Lower lobe of right lung (tissue), 2 donors: ENCODE results near the gene MAGI1. TPM values are rescaled to one million over a fixed set of nuclear protein-coding genes. Genes with fewer than 3 reads are reported as not detected.

Experiments
- ATAC-seq, 2 donors: fragments of 200-7000 bp; cut with Tn5 transposase; one replicate each; pipeline ENCODE4 v1.9.1; 2020 to 2022; ENCODE audit warnings: mild to moderate bottlenecking in 2 of 2, moderate library complexity in 2 of 2
- DNase-seq: peaks from one replicate; pipeline ENCODE4 v3.0.0-alpha.2; 2020
- H3K27ac ChIP-seq: fragments of 200-600 bp; one replicate; pipeline ENCODE4 v1.8.0; 2022
- H3K27me3 ChIP-seq: fragments of 200-600 bp; one replicate; pipeline ENCODE4 v1.8.0; 2022; ENCODE audit warnings: low read depth
- H3K36me3 ChIP-seq: fragments of 200-600 bp; one replicate; pipeline ENCODE4 v1.8.0; 2022; ENCODE audit warnings: mild to moderate bottlenecking
- H3K4me1 ChIP-seq: fragments of 200-600 bp; one replicate; pipeline ENCODE4 v1.8.0; 2022
- H3K4me3 ChIP-seq: fragments of 200-600 bp; one replicate; pipeline ENCODE4 v1.8.0; 2022; ENCODE audit warnings: mild to moderate bottlenecking
- H3K9me3 ChIP-seq: fragments of 200-600 bp; one replicate; pipeline ENCODE4 v1.8.0; 2022
- intact Hi-C: fragments of 100-400 bp; cut with DNase I; formaldehyde crosslinking; loops from one replicate; pipeline ENCODE4 v1.11.0; 2022
- total RNA-seq: library from RNA; stranded (reverse); fragmentation: NEBNext Ultra II Directional; extraction: Animal tissue kit (Norgen Biotek cat#: 25700); gene quantifications from one replicate; pipeline ENCODE4 v1.2.1, GENCODE V29; 2021
- TF ChIP-seq, protein P1 (sequence below): fragments of 200-600 bp; IDR thresholded peaks from one replicate; pipeline ENCODE4 v1.8.0; 2022; ENCODE audit warnings: antibody characterized with exemption, mild to moderate bottlenecking
- donor health status: DM: no; HTN: yes; CAD: no; lungs with severe emphysema.

Gene MAGI1
- total RNA-seq, 1 donor from 2014 or later, result 35.5 TPM

DNA sequence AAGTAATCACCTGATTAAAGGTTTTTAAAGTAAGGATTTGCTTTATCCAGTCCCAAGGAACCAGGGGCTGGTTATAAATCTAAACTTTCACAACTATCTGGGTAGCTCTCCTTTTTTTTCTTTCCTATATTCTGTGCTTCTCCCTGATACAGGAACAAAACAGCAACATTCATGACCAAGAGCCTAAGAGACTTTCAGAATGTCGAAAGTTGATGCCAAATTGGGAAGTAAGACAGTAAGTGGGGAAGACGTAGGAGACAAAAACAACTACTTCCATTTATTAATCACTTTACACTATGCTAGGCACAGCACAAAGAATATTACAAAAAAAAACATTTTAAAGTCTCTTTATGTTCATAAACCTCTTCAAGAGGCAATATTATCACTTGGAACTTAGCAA, 211.6 kb downstream of the MAGI1 start:
- intact Hi-C loops, result no loop called here
- DNase-seq (no peak), ATAC-seq (no peak)
- no peaks in the 10 kb centered on the region for H3K27me3 ChIP-seq
- H3K4me1 ChIP-seq, result no peaks in the 10 kb centered on the region
- TF ChIP-seq, protein P1, sequence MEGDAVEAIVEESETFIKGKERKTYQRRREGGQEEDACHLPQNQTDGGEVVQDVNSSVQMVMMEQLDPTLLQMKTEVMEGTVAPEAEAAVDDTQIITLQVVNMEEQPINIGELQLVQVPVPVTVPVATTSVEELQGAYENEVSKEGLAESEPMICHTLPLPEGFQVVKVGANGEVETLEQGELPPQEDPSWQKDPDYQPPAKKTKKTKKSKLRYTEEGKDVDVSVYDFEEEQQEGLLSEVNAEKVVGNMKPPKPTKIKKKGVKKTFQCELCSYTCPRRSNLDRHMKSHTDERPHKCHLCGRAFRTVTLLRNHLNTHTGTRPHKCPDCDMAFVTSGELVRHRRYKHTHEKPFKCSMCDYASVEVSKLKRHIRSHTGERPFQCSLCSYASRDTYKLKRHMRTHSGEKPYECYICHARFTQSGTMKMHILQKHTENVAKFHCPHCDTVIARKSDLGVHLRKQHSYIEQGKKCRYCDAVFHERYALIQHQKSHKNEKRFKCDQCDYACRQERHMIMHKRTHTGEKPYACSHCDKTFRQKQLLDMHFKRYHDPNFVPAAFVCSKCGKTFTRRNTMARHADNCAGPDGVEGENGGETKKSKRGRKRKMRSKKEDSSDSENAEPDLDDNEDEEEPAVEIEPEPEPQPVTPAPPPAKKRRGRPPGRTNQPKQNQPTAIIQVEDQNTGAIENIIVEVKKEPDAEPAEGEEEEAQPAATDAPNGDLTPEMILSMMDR, result no peak
- no peaks in the 10 kb centered on the region for H3K36me3 ChIP-seq
- no peak overlapping the region for H3K4me3 ChIP-seq
- H3K9me3 ChIP-seq, result peaks cover 4% of the 10 kb centered on the region
- no peak overlapping the region for H3K27ac ChIP-seq

DNA sequence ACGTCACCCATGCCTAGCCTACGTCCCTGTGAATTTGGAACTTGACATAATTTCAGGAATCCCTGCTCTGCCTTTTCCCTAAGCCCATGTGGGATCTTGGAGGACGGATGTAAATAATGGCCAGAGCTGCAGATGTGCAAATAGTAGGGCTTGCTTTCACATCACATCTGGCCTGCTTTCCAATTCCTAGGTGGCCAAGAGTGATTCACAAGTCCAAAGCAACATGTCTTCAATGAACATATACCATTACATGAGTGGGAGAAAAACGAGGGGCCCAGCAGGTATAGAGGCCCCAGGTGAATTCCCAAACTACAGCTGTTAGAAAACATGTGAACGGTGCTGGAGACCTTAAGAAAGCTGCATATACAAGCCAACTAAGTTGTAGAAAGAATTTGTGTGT, 214.6 kb downstream of the MAGI1 start:
- Histone ChIP-seq H3K9me3 (peaks cover 4% of the 10 kb centered on the region), H3K36me3 (no peaks in the 10 kb centered on the region), H3K4me3 (no peak overlapping the region), H3K27ac (no peak overlapping the region), H3K4me1 (no peaks in the 10 kb centered on the region), H3K27me3 (no peaks in the 10 kb centered on the region)
- ATAC-seq, result no peak
- TF ChIP-seq, protein P1, result no peak
- intact Hi-C loops, result no loop called here
- DNase-seq, result no peak

DNA sequence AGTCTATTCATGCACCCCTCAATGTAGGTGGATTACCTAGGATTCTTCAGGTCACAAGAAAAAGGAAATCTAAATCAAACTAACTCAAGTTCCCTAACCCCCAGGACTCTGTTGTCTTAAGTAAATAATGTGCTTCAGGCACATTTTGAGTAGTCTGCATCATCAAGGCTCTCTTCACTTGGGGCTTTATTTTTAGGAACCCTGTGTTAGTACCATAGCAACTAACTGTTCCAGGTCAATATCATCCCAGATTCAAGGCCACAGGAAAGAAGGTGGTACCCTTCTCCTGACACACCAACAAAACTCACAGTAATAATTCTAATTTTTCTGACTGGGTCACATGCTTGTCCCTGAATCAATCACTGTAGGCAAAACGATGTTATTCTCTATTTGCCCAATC, 218.1 kb downstream of the MAGI1 start:
- Histone ChIP-seq H3K4me3 (no peak overlapping the region), H3K27ac (no peak overlapping the region), H3K9me3 (peaks cover 4% of the 10 kb centered on the region), H3K36me3 (no peaks in the 10 kb centered on the region), H3K4me1 (no peaks in the 10 kb centered on the region), H3K27me3 (no peaks in the 10 kb centered on the region)
- DNase-seq, result no peak
- ATAC-seq, result peak in 1 of 2 donors; percentile 77
- intact Hi-C loops, result no loop called here
- TF ChIP-seq, protein P1, result no peak

DNA sequence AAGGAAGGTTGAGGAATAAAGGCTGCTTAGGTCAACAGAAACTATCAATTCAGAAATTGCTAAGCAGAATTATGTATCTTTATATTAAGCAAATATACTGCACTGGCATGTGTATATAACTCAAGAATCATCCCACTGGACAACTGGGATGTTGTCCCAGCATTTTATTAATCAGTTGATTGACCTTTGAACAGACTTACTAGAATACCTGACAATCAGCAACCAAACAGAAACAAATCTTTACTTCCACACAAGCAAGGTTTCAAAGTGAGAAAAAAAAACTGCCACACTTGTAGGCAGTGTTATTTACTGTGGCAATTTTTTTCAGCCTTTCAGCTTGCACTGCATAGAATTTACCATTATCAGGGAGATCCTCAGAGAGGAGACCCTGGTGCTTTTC, 218.8 kb downstream of the MAGI1 start:
- no peak overlapping the region for H3K27ac ChIP-seq
- no peaks in the 10 kb centered on the region for H3K27me3 ChIP-seq
- intact Hi-C loops, result no loop called here
- TF ChIP-seq, protein P1, result no peak
- H3K9me3 ChIP-seq, result peaks cover 4% of the 10 kb centered on the region
- ATAC-seq (no peak), DNase-seq (no peak)
- H3K36me3 ChIP-seq, result no peaks in the 10 kb centered on the region
- H3K4me3 ChIP-seq, result no peak overlapping the region
- no peaks in the 10 kb centered on the region for H3K4me1 ChIP-seq

DNA sequence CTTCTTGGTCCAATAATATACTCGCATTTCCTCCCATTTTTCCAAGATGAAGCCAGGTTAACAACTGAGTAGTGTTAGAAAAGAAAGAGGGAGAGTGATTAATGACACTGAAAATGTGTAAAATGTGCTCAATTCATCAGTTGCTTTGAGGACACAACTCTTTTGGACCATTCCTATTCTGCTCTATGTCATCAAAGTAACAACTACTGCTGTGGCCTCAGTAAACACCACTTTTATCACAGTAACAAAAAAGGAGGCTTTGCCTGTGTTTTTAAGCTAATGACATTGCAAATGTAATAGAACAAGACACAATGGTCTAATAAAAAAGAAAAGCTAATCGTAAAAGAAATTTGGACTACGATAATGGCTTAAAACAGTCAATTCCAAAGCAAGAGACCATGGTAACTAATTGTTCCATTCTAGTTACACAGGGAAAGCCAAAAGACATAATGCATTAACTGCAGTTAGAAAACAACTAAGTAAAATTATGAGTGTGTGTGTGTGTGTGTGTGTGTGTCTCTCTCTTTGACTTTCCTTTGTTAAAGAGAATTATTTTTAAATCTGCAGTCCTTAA, 221.1 kb downstream of the MAGI1 start:
- Histone ChIP-seq H3K27ac (no peak overlapping the region), H3K4me1 (no peaks in the 10 kb centered on the region), H3K9me3 (peaks cover 3% of the 10 kb centered on the region), H3K4me3 (no peak overlapping the region), H3K36me3 (no peaks in the 10 kb centered on the region), H3K27me3 (no peaks in the 10 kb centered on the region)
- intact Hi-C loops, result no loop called here
- DNase-seq, result no peak
- TF ChIP-seq, protein P1, result no peak
- no peak for ATAC-seq
